HL-60 (cell line): ENCODE data around the gene ADTRP.

Source experiments
- POLR2AphosphoS5 ChIP-seq: IDR thresholded peaks from 2 replicates; pipeline ENCODE4 v1.6.1; 2012; ENCODE audit warnings: low read depth
- SPI1 ChIP-seq: IDR thresholded peaks from 2 replicates; pipeline ENCODE4 v1.6.1; 2012; ENCODE audit warnings: low read depth, mild to moderate bottlenecking, borderline replicate concordance
- TF ChIP-seq, protein P1 (sequence below): IDR thresholded peaks from one replicate; pipeline ENCODE4 v1.5.1; 2011; ENCODE audit warnings: low read length, control low read depth, inconsistent platforms; ENCODE audit not compliant: insufficient read depth

DNA sequence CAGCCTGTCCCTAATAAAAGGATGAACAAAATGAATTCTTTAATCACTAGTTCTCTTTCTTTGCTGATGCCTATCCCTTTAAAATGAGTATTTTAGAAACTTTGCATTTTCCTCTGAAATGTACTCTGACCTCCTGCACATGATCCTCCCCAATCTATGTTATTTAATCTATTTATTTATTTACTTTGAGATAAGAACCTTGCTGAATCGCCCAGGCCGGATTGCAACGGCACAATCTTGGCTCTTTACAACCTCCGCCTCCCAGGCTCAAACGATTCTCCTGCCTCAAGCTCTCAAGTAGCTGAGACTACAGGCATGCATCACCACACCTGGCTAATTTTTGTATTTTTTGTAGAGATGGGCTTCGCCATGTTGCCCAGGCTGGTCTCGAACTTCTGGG is 27.9 kb downstream of the ADTRP start:
- TF ChIP-seq SPI1, result no peak
- TF ChIP-seq, protein P1, sequence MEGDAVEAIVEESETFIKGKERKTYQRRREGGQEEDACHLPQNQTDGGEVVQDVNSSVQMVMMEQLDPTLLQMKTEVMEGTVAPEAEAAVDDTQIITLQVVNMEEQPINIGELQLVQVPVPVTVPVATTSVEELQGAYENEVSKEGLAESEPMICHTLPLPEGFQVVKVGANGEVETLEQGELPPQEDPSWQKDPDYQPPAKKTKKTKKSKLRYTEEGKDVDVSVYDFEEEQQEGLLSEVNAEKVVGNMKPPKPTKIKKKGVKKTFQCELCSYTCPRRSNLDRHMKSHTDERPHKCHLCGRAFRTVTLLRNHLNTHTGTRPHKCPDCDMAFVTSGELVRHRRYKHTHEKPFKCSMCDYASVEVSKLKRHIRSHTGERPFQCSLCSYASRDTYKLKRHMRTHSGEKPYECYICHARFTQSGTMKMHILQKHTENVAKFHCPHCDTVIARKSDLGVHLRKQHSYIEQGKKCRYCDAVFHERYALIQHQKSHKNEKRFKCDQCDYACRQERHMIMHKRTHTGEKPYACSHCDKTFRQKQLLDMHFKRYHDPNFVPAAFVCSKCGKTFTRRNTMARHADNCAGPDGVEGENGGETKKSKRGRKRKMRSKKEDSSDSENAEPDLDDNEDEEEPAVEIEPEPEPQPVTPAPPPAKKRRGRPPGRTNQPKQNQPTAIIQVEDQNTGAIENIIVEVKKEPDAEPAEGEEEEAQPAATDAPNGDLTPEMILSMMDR, result no peak
- TF ChIP-seq POLR2AphosphoS5, result no peak
